Measurements from ENCODE around the gene ZNF398. TPM values are rescaled to one million over a fixed set of nuclear protein-coding genes. Genes with fewer than 3 reads are reported as not detected.

The ZNF398 gene
- total and polyA plus RNA-seq, 9 of the 15 experiments (the other 6 are each of a cell fraction or from before 2014, with no cell fraction given), result 4.0 to 18.6 (median 10.4) TPM

- TF ChIP-seq NCOA1 (IDR thresholded peaks at IDR 0.05; ENCODE audit: low read depth) (peak; percentile 43; the same call in 1 of the 2 replicates), POLR3G (IDR thresholded peaks at IDR 0.05; ENCODE audit: extremely low read depth, insufficient read length, insufficient replicate concordance) (no peak), FOS (IDR thresholded peaks at IDR 0.05; ENCODE audit: extremely low read depth, insufficient read length) (no peak), ZNF717 (CRISPR knock-in tag; IDR thresholded peaks at IDR 0.05) (peak; percentile 70; the same call in 1 of the 2 replicates), TCF7 (IDR thresholded peaks at IDR 0.05; ENCODE audit: borderline replicate concordance) (peak; percentile 74; the same call in 1 of the 2 replicates), CBX3 (IDR thresholded peaks at IDR 0.05; ENCODE audit: borderline replicate concordance in 1 of 2, low read length in 2 of 2) (peak in 1 of 2 experiments; percentile 92; a peak in 2 of 3 replicates), MCM2 (IDR thresholded peaks at IDR 0.05; ENCODE audit: low read depth) (no peak; the same call in 1 of the 2 replicates), ZNF695 (CRISPR knock-in tag; IDR thresholded peaks at IDR 0.05) (peak; percentile 78; the same call in 1 of the 2 replicates), ADNP (tag; IDR thresholded peaks at IDR 0.05) (no peak; the same call in 1 of the 2 replicates), CGGBP1 (CRISPR knock-in tag; IDR thresholded peaks at IDR 0.05) (peak; percentile 88), ETV6 (IDR thresholded peaks at IDR 0.05; ENCODE audit: borderline replicate concordance in 1 of 2, low read depth in 2 of 2, low read length in 1 of 2) (peak in 1 of 2 experiments; percentile 73; a peak in 1 of 4 replicates), ETV6 (CRISPR knock-in tag; IDR thresholded peaks at IDR 0.05; ENCODE audit: borderline replicate concordance) (no peak; the same call in 1 of the 2 replicates), REST (IDR thresholded peaks at IDR 0.05; ENCODE audit: borderline replicate concordance) (peak; percentile 66; the same call in 1 of the 2 replicates), REST (CRISPR knock-in tag; IDR thresholded peaks at IDR 0.05; ENCODE audit: low read depth) (peak; percentile 60; the same call in 1 of the 2 replicates), ZNF436 (CRISPR knock-in tag; IDR thresholded peaks at IDR 0.05) (peak; percentile 39; the same call in 1 of the 2 replicates), HDAC2 (IDR thresholded peaks at IDR 0.05) (no peak; the same call in 1 of the 2 replicates), SMARCA5 (IDR thresholded peaks at IDR 0.05) (0 out of 2 replicates have a peak, but pooled peaks have one; percentile 12)
- TF ChIP-seq, protein P1, sequence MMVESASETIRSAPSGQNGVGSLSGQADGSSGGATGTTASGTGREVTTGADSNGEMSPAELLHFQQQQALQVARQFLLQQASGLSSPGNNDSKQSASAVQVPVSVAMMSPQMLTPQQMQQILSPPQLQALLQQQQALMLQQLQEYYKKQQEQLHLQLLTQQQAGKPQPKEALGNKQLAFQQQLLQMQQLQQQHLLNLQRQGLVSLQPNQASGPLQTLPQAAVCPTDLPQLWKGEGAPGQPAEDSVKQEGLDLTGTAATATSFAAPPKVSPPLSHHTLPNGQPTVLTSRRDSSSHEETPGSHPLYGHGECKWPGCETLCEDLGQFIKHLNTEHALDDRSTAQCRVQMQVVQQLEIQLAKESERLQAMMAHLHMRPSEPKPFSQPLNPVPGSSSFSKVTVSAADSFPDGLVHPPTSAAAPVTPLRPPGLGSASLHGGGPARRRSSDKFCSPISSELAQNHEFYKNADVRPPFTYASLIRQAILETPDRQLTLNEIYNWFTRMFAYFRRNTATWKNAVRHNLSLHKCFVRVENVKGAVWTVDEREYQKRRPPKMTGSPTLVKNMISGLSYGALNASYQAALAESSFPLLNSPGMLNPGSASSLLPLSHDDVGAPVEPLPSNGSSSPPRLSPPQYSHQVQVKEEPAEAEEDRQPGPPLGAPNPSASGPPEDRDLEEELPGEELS (CRISPR knock-in tag; IDR thresholded peaks at IDR 0.05; ENCODE audit: borderline replicate concordance), result peak; percentile 18; the same call in 1 of the 2 replicates
Measured at GRCh38 chr7:149125863-149126661, 21.2 kb upstream of the ZNF398 start, which contains the start of gene ZNF425 (continued).

Data from K562 (cell line).